ENCODE results near the gene KIF21B. TPM values are rescaled to one million over a fixed set of nuclear protein-coding genes. Genes with fewer than 3 reads are reported as not detected.

KIF21B gene
- total RNA-seq, 6 experiments from 2014 or later, result not detected

DNA sequence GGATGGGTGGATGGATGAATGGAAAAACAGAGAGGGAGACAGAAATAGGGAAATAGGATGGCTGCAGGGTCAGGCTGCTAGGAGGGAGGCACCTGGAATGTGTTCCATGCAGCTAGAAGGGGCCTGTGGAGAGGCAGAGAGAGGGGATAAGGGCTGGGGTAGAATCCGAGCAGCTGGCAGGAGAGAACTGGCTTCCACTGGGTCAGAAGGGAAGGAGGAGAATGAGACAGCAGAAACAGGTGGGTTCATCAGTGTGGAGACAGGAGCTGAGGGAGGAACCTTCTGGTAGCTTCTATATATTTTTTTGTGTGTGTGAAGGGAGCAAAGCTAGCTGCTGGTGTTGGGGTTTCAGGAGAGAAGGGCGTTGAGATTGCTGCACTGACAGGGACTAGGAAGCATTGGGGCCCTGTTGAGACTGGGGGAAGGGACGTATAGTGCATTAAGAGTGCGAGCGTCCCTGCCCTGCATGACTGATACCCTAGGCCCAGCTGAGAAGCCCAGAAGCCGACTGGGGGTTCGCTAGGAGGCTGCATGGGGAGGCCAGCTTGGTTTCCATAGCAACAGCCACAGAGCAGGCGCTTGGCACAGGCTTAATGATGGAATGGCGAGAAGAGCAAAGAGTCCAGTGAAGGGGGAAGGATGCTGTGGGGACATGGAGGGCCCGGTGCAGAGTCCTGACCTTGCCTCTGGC is 14.8 kb upstream of the KIF21B start:
- TF ChIP-seq, protein P1, sequence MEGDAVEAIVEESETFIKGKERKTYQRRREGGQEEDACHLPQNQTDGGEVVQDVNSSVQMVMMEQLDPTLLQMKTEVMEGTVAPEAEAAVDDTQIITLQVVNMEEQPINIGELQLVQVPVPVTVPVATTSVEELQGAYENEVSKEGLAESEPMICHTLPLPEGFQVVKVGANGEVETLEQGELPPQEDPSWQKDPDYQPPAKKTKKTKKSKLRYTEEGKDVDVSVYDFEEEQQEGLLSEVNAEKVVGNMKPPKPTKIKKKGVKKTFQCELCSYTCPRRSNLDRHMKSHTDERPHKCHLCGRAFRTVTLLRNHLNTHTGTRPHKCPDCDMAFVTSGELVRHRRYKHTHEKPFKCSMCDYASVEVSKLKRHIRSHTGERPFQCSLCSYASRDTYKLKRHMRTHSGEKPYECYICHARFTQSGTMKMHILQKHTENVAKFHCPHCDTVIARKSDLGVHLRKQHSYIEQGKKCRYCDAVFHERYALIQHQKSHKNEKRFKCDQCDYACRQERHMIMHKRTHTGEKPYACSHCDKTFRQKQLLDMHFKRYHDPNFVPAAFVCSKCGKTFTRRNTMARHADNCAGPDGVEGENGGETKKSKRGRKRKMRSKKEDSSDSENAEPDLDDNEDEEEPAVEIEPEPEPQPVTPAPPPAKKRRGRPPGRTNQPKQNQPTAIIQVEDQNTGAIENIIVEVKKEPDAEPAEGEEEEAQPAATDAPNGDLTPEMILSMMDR (IDR thresholded peaks at IDR 0.05), result no peak
- no peaks in the 10 kb centered on the region; the same call in 1 of the 2 replicates for H3K4me1 Mint-ChIP-seq (ENCODE audit: low read depth)
- no peak overlapping the region for H3K27ac Mint-ChIP-seq
- no peaks in the 10 kb centered on the region for H3K9me3 Mint-ChIP-seq
- H3K4me3 Mint-ChIP-seq, result no peak overlapping the region
- no peak for DNase-seq
- no peaks in the 10 kb centered on the region for H3K36me3 Mint-ChIP-seq (ENCODE audit: low read depth)
- peaks cover 15% of the 10 kb centered on the region for H3K27me3 Mint-ChIP-seq (ENCODE audit: insufficient read depth)

DNA sequence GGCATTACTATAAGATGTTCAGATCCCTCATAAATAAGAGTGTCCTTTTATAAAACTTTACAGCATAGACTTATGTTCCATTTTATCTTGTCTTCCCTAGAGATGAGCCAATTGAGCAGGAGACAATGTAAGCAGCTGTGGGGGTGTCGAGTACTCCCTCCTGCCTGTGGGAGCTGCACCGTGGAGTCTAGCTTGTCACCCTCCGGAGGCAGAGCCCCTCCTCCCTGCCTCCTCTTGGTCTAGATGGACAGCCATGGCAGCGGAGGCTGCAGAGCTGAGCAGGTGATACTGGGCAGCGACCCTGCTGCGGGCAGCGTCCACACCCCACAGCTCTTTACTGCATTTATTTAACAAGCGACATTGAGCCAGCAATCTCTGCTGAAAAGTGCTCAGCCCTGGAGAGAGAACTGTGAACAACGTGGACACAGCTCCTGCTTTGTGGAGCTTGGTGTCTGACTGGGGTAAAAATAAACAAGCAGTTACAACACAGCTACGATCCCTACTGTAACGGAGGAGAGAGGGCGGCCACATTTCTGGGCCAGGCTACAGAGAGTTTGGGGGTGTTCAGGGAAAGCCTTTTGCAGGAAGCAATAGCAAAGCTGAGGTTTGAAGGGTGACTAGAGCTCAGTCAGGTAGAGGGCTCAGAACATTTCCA is 12.8 kb upstream of the KIF21B start:
- DNase-seq, result no peak
- H3K27ac Mint-ChIP-seq, result no peak overlapping the region
- H3K4me3 Mint-ChIP-seq, result no peak overlapping the region
- H3K4me1 Mint-ChIP-seq (ENCODE audit: low read depth), result no peaks in the 10 kb centered on the region
- no peaks in the 10 kb centered on the region for H3K9me3 Mint-ChIP-seq
- TF ChIP-seq, protein P1 (IDR thresholded peaks at IDR 0.05), result no peak
- H3K36me3 Mint-ChIP-seq (ENCODE audit: low read depth), result no peaks in the 10 kb centered on the region
- peaks cover 17% of the 10 kb centered on the region for H3K27me3 Mint-ChIP-seq (ENCODE audit: insufficient read depth)

DNA sequence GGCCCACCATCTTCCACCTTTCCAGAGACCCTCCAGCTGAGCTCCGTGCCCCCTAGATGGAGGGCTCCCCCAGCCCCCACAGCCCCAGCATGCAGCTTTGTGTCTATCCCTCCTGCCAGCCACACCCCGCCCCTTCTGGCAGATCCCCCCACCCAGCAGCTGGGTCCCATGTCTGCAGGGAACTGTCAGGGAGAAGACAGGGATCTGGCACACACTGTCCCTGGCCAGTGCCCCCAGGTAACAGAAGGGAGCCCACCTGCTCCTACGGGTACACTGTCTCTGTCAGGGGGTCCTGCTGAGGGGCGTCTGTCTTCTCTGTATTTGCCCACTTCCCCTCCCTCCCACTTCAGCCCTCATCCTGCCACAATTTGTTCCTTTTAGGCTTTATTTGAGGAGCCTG is 11.2 kb upstream of the KIF21B start:
- Mint-ChIP-seq H3K27ac (no peak overlapping the region), H3K4me1 (ENCODE audit: low read depth) (no peaks in the 10 kb centered on the region), H3K36me3 (ENCODE audit: low read depth) (no peaks in the 10 kb centered on the region), H3K4me3 (no peak overlapping the region), H3K27me3 (ENCODE audit: insufficient read depth) (peaks cover 23% of the 10 kb centered on the region), H3K9me3 (no peaks in the 10 kb centered on the region)
- TF ChIP-seq, protein P1 (IDR thresholded peaks at IDR 0.05), result no peak
- no peak for DNase-seq

DNA sequence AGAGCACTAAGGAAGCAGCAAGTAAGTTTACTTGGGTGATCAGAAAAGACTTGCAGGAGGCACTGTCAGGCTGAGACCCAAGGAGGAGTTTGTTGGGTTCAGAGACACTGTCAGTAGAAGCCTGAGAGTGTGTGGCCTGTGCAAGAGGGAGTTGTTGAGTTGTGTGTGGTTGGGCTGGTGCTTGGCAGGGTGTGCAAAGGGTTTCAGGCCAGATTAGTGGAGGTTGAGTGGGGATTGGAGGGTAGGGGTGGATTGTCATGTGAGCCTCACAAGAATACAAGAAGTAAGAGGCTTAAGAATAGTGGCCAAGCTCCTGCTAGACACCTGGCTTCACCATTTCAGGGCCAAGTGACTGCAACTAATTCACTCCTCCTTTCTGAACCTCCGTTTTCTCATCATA is 8.9 kb upstream of the KIF21B start:
- Mint-ChIP-seq H3K9me3 (no peaks in the 10 kb centered on the region), H3K4me1 (ENCODE audit: low read depth) (no peaks in the 10 kb centered on the region)
- TF ChIP-seq, protein P1 (IDR thresholded peaks at IDR 0.05), result no peak

DNA sequence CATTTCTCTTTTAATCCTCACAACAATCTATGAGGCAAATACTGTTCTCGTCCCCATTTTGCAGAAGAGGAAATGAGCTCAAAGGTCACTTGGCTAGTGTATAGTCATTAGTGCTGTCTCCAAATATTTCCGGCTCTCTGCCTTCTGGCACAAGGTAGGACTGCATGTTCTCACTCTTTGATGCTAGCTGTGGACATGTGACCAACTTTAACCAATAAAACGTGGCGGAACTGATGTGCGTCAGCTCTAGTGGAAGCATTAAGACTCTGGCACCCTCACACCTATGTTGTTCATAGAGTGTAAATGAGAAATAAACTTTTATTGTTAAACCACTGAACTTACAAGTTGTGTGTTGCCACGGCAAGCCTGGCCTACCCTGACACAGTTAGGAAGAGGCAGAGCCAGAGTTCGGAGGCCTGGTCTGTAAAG is 5.0 kb upstream of the KIF21B start:
- Mint-ChIP-seq H3K27ac (no peak overlapping the region), H3K27me3 (ENCODE audit: insufficient read depth) (peaks cover 52% of the 10 kb centered on the region), H3K9me3 (no peaks in the 10 kb centered on the region), H3K4me1 (ENCODE audit: low read depth) (peaks cover 14% of the 10 kb centered on the region), H3K36me3 (ENCODE audit: low read depth) (no peaks in the 10 kb centered on the region), H3K4me3 (no peak overlapping the region)
- TF ChIP-seq, protein P1 (IDR thresholded peaks at IDR 0.05), result no peak
- DNase-seq, result no peak

More for the DNA sequence above, 8.9 kb upstream of the KIF21B start:
- H3K4me3 Mint-ChIP-seq, result no peak overlapping the region
- no peaks in the 10 kb centered on the region for H3K36me3 Mint-ChIP-seq (ENCODE audit: low read depth)
- no peak overlapping the region for H3K27ac Mint-ChIP-seq
- peaks cover 40% of the 10 kb centered on the region for H3K27me3 Mint-ChIP-seq (ENCODE audit: insufficient read depth)
- no peak for DNase-seq

Data from HFFc6 (cell line).